ENCODE measurements around the gene SLIT1.

DNA sequence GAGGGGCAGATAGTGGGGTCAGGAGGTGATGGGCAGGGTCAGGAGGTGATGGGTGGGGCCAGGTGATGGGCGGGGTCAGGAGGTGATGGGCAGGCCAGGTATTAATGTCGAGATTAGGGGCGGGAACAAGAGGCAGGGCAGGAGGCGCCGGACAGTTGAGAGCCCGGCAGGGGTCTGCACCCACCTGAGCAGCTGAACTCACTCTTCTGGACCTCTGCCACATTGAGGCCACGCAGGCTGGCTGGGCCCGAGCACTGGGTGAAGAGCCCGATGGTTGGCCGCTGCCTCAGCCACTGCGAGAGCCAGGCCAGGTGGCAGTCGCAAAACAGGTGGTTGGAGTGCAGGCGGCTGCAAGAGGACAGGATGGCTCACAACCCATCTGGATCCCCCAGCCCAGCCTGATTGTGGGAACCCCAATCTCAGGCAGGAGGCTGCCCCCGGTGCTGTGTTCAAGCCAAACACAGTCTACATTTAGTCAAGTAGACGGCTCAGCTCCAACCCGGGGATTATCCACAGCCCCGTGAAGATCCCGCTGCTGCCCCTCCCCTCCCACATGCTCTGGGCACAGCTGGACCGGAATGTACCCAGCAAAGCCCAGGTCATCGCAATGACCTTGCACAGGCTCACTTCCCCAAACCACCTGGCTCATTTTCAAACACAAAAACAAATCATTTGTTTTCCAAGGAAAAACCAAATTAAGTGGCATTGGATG lies 122.3 kb downstream of the SLIT1 start:
- TF ChIP-seq, protein P1, sequence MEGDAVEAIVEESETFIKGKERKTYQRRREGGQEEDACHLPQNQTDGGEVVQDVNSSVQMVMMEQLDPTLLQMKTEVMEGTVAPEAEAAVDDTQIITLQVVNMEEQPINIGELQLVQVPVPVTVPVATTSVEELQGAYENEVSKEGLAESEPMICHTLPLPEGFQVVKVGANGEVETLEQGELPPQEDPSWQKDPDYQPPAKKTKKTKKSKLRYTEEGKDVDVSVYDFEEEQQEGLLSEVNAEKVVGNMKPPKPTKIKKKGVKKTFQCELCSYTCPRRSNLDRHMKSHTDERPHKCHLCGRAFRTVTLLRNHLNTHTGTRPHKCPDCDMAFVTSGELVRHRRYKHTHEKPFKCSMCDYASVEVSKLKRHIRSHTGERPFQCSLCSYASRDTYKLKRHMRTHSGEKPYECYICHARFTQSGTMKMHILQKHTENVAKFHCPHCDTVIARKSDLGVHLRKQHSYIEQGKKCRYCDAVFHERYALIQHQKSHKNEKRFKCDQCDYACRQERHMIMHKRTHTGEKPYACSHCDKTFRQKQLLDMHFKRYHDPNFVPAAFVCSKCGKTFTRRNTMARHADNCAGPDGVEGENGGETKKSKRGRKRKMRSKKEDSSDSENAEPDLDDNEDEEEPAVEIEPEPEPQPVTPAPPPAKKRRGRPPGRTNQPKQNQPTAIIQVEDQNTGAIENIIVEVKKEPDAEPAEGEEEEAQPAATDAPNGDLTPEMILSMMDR (IDR thresholded peaks at IDR 0.05; ENCODE audit: insufficient read depth, low read length, poor library complexity, severe bottlenecking): no peak
- no peak for TF ChIP-seq EZH2phosphoT487 (conservative IDR thresholded peaks at IDR 0.05; ENCODE audit: low read length)

Data from SU-DHL-6 (cell line).